Retinal pigment epithelial cell (primary cell): ENCODE results near the gene DYNC2LI1.

Source experiments
- DNase-seq: peaks from one replicate; pipeline ENCODE4 v3.0.0-alpha.2; 2010; ENCODE audit warnings: low read depth
- H3K4me3 ChIP-seq: 2 replicates; pipeline ENCODE4 v1.5.1; 2011; ENCODE audit warnings: mild to moderate bottlenecking, low read length, control low read depth, moderate library complexity
- TF ChIP-seq, protein P1 (sequence below): conservative IDR thresholded peaks from 2 replicates; pipeline ENCODE4 v1.5.1; 2011; ENCODE audit warnings: low read depth, low read length, control low read depth, inconsistent platforms

Gene DYNC2LI1

DNA sequence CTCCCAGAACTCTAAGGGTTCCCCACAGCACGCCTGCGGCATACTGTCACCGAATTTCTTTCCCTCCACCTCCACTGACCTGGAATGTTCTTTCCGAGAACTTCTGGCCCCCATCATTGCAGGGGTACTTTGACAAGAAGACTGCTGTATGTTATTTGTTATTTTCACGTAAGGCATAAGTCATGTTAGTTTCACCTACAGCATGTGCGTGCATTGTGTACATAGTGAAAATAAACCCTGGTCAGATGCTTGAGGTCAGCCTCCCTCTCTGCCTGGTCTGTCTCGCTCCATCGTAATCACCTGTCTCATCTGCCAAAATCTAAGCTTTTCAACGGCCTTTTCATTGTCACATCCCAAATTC is 69.0 kb downstream of the DYNC2LI1 start:
- no peak overlapping the region for H3K4me3 ChIP-seq
- DNase-seq = no peak
- TF ChIP-seq, protein P1, sequence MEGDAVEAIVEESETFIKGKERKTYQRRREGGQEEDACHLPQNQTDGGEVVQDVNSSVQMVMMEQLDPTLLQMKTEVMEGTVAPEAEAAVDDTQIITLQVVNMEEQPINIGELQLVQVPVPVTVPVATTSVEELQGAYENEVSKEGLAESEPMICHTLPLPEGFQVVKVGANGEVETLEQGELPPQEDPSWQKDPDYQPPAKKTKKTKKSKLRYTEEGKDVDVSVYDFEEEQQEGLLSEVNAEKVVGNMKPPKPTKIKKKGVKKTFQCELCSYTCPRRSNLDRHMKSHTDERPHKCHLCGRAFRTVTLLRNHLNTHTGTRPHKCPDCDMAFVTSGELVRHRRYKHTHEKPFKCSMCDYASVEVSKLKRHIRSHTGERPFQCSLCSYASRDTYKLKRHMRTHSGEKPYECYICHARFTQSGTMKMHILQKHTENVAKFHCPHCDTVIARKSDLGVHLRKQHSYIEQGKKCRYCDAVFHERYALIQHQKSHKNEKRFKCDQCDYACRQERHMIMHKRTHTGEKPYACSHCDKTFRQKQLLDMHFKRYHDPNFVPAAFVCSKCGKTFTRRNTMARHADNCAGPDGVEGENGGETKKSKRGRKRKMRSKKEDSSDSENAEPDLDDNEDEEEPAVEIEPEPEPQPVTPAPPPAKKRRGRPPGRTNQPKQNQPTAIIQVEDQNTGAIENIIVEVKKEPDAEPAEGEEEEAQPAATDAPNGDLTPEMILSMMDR = no peak

DNA sequence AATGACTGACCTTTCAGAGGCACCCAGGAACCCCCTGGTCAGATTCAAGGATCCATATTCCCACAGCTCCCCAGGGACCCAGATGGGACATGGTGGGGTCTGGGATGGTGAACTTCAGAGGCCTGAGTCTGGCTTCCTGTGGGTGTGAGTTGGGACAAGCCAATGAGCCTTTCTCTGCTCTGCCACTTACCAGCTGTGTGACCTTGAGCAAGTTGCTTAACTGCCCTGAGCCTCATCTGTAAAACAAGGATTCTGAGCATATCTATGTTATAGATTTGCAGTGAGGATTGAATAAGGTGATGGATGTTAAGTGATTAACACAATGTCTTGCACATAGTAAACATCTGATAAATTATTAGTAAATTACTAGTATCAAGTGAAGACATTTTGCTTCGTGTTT is 71.3 kb downstream of the DYNC2LI1 start:
- TF ChIP-seq, protein P1 = no peak
- no peak for DNase-seq
- H3K4me3 ChIP-seq = no peak overlapping the region

DNA sequence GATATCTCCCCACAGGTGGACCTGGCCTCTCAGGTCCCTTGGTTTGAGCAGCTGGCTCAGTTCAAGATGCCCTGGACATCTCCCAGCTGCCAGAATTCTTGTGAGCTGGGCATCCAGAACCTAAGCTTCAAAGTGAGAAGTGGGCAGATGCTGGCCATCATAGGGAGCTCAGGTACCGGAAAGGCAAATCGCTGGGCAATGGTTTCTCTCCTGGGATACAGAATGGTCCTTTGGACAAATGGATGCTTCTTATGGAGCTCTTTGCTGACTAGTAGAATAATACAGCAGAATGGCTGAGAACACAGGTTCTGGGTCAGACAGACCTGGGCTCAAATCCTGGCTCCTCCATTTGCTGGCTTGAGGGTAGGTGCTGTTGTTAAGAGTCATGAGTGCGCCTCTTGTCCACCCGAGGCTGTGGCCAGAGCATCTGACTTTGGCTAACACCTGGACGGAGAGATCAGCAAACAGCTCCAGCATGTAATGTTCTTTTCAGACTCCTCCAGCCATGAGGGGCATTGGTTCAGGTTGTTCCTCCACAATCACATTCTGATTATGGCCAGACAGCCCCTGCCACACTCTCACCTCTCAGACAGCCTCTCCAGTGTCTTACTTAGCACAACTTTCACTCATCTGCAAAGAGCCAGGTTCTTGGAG is 72.4 kb downstream of the DYNC2LI1 start:
- H3K4me3 ChIP-seq = no peak overlapping the region
- TF ChIP-seq, protein P1 = no peak
- no peak for DNase-seq

DNA sequence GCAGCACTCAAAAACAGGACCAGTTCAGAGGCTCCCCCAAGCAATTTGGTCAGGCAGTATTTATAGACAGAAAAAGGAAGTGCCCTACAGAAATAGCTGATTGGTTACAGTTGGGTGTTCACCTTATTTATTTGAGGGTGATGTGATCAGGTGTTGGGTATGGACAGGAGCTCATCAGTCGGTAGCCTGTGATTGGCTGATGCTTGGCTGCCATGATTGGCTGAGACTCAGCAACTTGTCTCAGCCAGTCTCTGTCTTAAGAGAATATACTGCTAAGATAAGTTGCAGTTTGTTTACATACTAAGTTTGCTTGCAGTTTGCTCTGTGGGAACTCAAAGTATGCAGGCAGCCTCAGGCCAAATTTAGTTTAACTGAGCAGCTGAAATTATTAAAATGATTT is 74.4 kb downstream of the DYNC2LI1 start:
- TF ChIP-seq, protein P1 = no peak
- no peak overlapping the region for H3K4me3 ChIP-seq
- DNase-seq = no peak

DNA sequence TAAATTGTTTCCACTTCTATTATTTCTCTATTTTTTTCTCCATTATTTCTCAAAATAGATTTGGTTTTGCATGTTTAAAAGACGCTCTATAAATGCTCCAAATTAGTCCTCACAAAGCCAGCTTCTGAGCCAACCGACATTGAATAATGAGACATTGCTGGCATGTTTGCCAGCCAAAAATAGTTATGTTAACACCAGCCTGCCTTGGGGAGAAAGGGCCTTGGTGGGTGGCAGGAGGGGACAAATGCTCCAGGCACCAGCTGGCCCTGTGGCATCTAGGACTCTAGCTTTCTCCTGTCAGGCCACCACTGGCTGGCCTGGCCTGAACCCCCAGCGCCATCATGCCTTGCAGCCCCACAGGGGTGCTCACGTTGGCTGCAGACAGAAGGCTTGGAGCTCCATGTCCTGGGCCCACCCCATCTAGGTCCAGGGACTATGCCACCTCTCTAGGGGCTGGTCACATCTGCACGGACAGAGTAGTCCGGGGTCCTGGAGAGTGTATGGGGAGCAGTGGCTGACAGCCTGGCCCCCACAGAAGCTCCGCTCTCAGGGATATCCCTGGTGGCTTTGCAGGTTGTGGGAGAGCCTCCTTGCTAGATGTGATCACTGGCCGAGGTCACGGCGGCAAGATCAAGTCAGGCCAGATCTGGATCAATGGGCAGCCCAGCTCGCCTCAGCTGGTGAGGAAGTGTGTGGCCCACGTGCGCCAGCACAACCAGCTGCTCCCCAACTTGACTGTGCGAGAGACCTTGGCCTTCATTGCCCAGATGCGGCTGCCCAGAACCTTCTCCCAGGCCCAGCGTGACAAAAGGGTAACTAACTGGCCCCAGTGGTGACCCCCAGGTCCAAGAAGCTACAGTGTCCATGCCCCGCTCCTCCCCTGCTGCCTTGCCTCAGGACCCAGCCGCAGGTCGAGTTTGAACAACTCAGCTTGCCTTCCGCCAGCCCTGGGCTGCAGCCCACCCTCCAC is 77.5 kb downstream of the DYNC2LI1 start:
- TF ChIP-seq, protein P1 = no peak
- DNase-seq = no peak
- no peak overlapping the region for H3K4me3 ChIP-seq

DNA sequence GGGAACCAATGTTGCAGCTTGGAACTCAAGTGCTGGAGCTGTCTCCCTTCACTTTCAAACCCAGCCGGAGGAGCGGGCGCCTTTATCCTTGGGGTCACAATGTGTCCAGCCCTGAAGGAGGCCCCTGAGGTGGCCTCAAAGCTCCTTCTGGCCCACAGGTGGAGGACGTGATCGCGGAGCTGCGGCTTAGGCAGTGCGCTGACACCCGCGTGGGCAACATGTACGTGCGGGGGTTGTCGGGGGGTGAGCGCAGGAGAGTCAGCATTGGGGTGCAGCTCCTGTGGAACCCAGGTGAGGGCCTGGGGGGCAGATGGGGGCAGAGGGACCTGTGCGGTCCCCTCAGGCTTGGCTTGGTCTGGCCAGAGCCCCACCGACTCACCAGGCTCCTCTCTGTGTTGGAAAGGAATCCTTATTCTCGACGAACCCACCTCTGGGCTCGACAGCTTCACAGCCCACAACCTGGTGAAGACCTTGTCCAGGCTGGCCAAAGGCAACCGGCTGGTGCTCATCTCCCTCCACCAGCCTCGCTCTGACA is 78.4 kb downstream of the DYNC2LI1 start:
- TF ChIP-seq, protein P1 = no peak
- DNase-seq = no peak
- H3K4me3 ChIP-seq = no peak overlapping the region
